Endothelial cell of umbilical vein (primary cell): ENCODE results near the gene PBX3. TPM values are rescaled to one million over a fixed set of nuclear protein-coding genes. Genes with fewer than 3 reads are reported as not detected.

Experiments used
- BruUV-seq: library from RNA; stranded (reverse); fragments of 400-500 nt; replicated peaks from 2 replicates; lab custom pipeline; 2021; lab: Mats Ljungman, UMichigan
- CTCF ChIA-PET: fragments of 300-600, 350-600 bp; sonication (Branson Sonifier 250); formaldehyde crosslinking; loops from one replicate; lab custom pipeline; 2021; ENCODE audit warnings: antibody characterized with exemption, inconsistent platforms; lab: Charles Lee
- POLR2A ChIA-PET: fragments of 300-600, 350-600 bp; sonication (Branson Sonifier 250); formaldehyde crosslinking; loops from one replicate; lab custom pipeline; 2021; ENCODE audit warnings: antibody characterized with exemption, inconsistent platforms; lab: Charles Lee
- DNase-seq: peaks from one replicate; pipeline ENCODE4 v3.0.0-alpha.2; 2011; ENCODE audit warnings: low read depth, low spot score
- FAIRE-seq: peaks from 2 replicates; lab custom pipeline; 2011; peaks lifted over from hg19 to GRCh38; lab: Jason Lieb, UNC
- H2AFZ ChIP-seq: 2 replicates; pipeline ENCODE4 v1.6.0; 2012; ENCODE audit warnings: low read depth, low read length, control low read depth, inconsistent platforms
- H3K27ac ChIP-seq: 2 replicates; pipeline ENCODE4 v1.5.1; 2011; ENCODE audit warnings: low read depth, mild to moderate bottlenecking, control low read depth, low read length, moderate library complexity; ENCODE audit not compliant: insufficient read depth
- H3K27me3 ChIP-seq, 2 experiments: 2 replicates each; pipeline versions ENCODE4 v1.6.0 to v1.6.1; 2011; ENCODE audit warnings: low read length in 2 of 2, mixed read lengths in 1 of 2; ENCODE audit not compliant: control insufficient read depth in 2 of 2, insufficient read depth in 2 of 2
- H3K36me3 ChIP-seq, 2 experiments: 2 replicates in 1 of 2; 3 replicates in 1 of 2; pipeline ENCODE4 v1.5.1; 2011; ENCODE audit warnings: low read length in 2 of 2, mild to moderate bottlenecking in 1 of 2, moderate library complexity in 1 of 2; ENCODE audit not compliant: control insufficient read depth in 2 of 2, insufficient read depth in 2 of 2; ENCODE audit errors: extremely low read depth in 1 of 2
- H3K4me1 ChIP-seq: 3 replicates; pipeline ENCODE4 v1.5.1; 2011; ENCODE audit warnings: mild to moderate bottlenecking, low read length; ENCODE audit not compliant: control insufficient read depth, insufficient read depth; ENCODE audit errors: extremely low read depth
- H3K4me2 ChIP-seq: 2 replicates; pipeline ENCODE4 v1.6.1; 2011; ENCODE audit warnings: low read length, control low read depth, mixed read lengths; ENCODE audit not compliant: insufficient read depth
- H3K4me3 ChIP-seq, 3 experiments: fragments of 200-600 bp in 1 of 3; sonication (generic), shearing (Covaris generic) in 1 of 3; replicated peaks in 1 of 3; 2 replicates each; pipeline ENCODE4 v1.5.1; 2011 to 2016; ENCODE audit warnings: control low read depth in 3 of 3, low read length in 3 of 3, mild to moderate bottlenecking in 2 of 3, inconsistent platforms in 1 of 3, low read depth in 1 of 3, moderate library complexity in 1 of 3; ENCODE audit not compliant: insufficient read depth in 1 of 3
- H3K79me2 ChIP-seq: 2 replicates; pipeline ENCODE4 v1.6.0; 2012; ENCODE audit warnings: low read length, inconsistent platforms; ENCODE audit not compliant: control insufficient read depth, insufficient read depth
- H3K9ac ChIP-seq: replicated peaks from 2 replicates; pipeline ENCODE3; 2011; ENCODE audit warnings: low read length, control low read depth; ENCODE audit not compliant: insufficient read depth; ENCODE audit errors: extremely low read depth
- H3K9me1 ChIP-seq: replicated peaks from 3 replicates; pipeline ENCODE4 v1.6.0; 2011; ENCODE audit warnings: mild to moderate bottlenecking, low read length; ENCODE audit not compliant: control insufficient read depth, insufficient read depth; ENCODE audit errors: extremely low read depth
- H3K9me3 ChIP-seq: replicated peaks from 2 replicates; pipeline ENCODE4 v1.5.1; 2012; ENCODE audit warnings: low read length, inconsistent platforms; ENCODE audit not compliant: control insufficient read depth, insufficient read depth
- H4K20me1 ChIP-seq: replicated peaks from 2 replicates; pipeline ENCODE3; 2011; ENCODE audit warnings: mild to moderate bottlenecking, low read length; ENCODE audit not compliant: control insufficient read depth, insufficient read depth; ENCODE audit errors: extremely low read depth
- EZH2 ChIP-seq: IDR thresholded peaks from 2 replicates; pipeline ENCODE4 v1.6.1; 2012; ENCODE audit warnings: borderline replicate concordance, low read depth, mild to moderate bottlenecking, moderate library complexity, low read length, inconsistent platforms; ENCODE audit not compliant: severe bottlenecking
- FOS ChIP-seq: IDR thresholded peaks from 2 replicates; pipeline ENCODE4 v1.6.1; 2011; ENCODE audit warnings: mild to moderate bottlenecking, low read length, moderate library complexity, borderline replicate concordance; ENCODE audit not compliant: insufficient read depth
- GATA2 ChIP-seq: IDR thresholded peaks from 2 replicates; pipeline ENCODE4 v1.7.0; 2011; ENCODE audit warnings: low read depth, mild to moderate bottlenecking, moderate library complexity, mixed read lengths, low read length; ENCODE audit not compliant: insufficient read length, insufficient read depth
- JUN ChIP-seq: IDR thresholded peaks from 2 replicates; pipeline ENCODE4 v1.6.1; 2011; ENCODE audit warnings: borderline replicate concordance, low read depth; ENCODE audit not compliant: insufficient read length, insufficient read depth
- MYC ChIP-seq: IDR thresholded peaks from one replicate; pipeline ENCODE4 v1.6.1; 2011; ENCODE audit warnings: mild to moderate bottlenecking, low read depth, low read length
- POLR2A ChIP-seq: IDR thresholded peaks from 2 replicates; pipeline ENCODE4 v1.6.1; 2012; ENCODE audit warnings: low read depth, mild to moderate bottlenecking, control low read depth, low read length
- POLR2AphosphoS5 ChIP-seq: IDR thresholded peaks from 2 replicates; pipeline ENCODE4 v1.6.1; 2012; ENCODE audit warnings: low read depth, mild to moderate bottlenecking, control low read depth, low read length, moderate library complexity; ENCODE audit not compliant: insufficient read depth
- dilution Hi-C: fragments of 300-500 bp; cut with MboI; formaldehyde crosslinking; loops from one replicate; pipeline ENCODE4 v1.15.0; 2019; ENCODE audit warnings: low sequenced_read_pairs; ENCODE audit not compliant: extremely low pct_ligation_motif_present
- intact Hi-C: fragments of 100-400 bp; cut with micrococcal nuclease; formaldehyde crosslinking; loops from one replicate; pipeline ENCODE4 v1.10.0; 2022
- polyA plus RNA-seq, 4 experiments: library from polyadenylated mRNA; depleted of rRNA in 3 of 4; stranded (reverse) in 3 of 4; unstranded in 1 of 4; fragments of >200 nt; gene quantifications; 2 replicates each; pipeline versions ENCODE4 v1.2.1 to v1.2.3, GENCODE V29; 2011 to 2012; ENCODE audit warnings: missing spikeins in 1 of 4
- total RNA-seq: library from RNA; stranded (reverse); gene quantifications from 2 replicates; pipeline ENCODE4 v1.2.3, GENCODE V29; 2021
- TF ChIP-seq, protein P1 (sequence below), 2 donors: IDR thresholded peaks; 1 replicate in 1 of 2; 2 replicates in 1 of 2; pipeline ENCODE4 v1.5.1; 2011; ENCODE audit warnings: low read length in 2 of 2, mild to moderate bottlenecking in 2 of 2, moderate library complexity in 2 of 2, control low read depth in 1 of 2, inconsistent platforms in 1 of 2, low read depth in 1 of 2; ENCODE audit not compliant: insufficient read depth in 1 of 2; ENCODE audit errors: extremely low read depth in 1 of 2
- TF ChIP-seq, protein P2 (sequence below): IDR thresholded peaks from 2 replicates; pipeline ENCODE4 v1.6.1; 2011; ENCODE audit not compliant: insufficient read depth, insufficient read length

PBX3 gene
- total and polyA plus RNA-seq, 2 donors (not counting 3 experiments of a cell fraction or from before 2014, with no cell fraction given) = 18.8 to 42.0 TPM

DNA sequence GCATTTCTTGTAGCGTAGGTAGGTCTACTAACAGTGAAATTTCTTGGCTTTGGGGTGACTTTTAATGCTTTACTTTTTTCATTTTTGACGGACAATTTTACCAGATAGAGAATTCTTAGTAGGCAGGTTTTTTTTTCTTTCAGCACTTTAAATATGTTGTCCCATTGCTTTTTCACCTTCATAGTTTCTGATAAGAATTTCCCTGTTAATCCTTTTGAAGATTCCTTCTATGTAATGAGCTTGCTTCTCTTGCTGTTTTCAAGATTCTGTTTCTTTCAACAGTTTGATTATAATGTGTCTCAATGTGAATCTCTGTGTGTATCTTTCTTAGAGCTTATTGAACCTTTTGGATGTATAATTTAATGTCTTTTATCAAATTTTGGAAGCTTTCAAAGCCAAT, 35.5 kb downstream of the PBX3 start:
- Histone ChIP-seq H3K36me3 (no peaks in the 10 kb centered on the region), H3K4me3 (no peak overlapping the region), H3K9me3 (no peaks in the 10 kb centered on the region), H3K4me1 (peaks cover 15% of the 10 kb centered on the region), H3K4me2 (no peak overlapping the region), H2AFZ (no peak overlapping the region), H3K9ac (no peak overlapping the region), H3K79me2 (peaks cover 25% of the 10 kb centered on the region), H3K27ac (no peak overlapping the region), H3K9me1 (no peaks in the 10 kb centered on the region), H4K20me1 (no peaks in the 10 kb centered on the region), H3K27me3 (no peaks in the 10 kb centered on the region)
- ChIA-PET CTCF (interaction anchor here (1.3 kb wide), 1 partner anchor 10 kb away, joined by 3 read pairs; no protein-coding TSS in a partner anchor), POLR2A (no interaction called here)
- no peak for DNase-seq
- intact Hi-C loops (no loop called here), dilution Hi-C loops (no loop called here)
- BruUV-seq = no TSS peak
- no peak for FAIRE-seq
- TF ChIP-seq, protein P1, sequence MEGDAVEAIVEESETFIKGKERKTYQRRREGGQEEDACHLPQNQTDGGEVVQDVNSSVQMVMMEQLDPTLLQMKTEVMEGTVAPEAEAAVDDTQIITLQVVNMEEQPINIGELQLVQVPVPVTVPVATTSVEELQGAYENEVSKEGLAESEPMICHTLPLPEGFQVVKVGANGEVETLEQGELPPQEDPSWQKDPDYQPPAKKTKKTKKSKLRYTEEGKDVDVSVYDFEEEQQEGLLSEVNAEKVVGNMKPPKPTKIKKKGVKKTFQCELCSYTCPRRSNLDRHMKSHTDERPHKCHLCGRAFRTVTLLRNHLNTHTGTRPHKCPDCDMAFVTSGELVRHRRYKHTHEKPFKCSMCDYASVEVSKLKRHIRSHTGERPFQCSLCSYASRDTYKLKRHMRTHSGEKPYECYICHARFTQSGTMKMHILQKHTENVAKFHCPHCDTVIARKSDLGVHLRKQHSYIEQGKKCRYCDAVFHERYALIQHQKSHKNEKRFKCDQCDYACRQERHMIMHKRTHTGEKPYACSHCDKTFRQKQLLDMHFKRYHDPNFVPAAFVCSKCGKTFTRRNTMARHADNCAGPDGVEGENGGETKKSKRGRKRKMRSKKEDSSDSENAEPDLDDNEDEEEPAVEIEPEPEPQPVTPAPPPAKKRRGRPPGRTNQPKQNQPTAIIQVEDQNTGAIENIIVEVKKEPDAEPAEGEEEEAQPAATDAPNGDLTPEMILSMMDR (IDR thresholded peaks at IDR 0.05; ENCODE audit: extremely low read depth in 1 of 2, insufficient read depth in 1 of 2, low read depth in 1 of 2, low read length in 2 of 2) = no peak
- TF ChIP-seq, protein P2, sequence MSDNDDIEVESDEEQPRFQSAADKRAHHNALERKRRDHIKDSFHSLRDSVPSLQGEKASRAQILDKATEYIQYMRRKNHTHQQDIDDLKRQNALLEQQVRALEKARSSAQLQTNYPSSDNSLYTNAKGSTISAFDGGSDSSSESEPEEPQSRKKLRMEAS = no peak
- TF ChIP-seq EZH2 = no peak
- TF ChIP-seq JUN = no peak
- TF ChIP-seq MYC = no peak
- no peak for TF ChIP-seq POLR2A
- TF ChIP-seq POLR2AphosphoS5 = no peak
- TF ChIP-seq FOS = no peak
- TF ChIP-seq GATA2 = no peak
